GDM1 (cell line): Measurements from ENCODE around the gene CTCFL.

Source experiments
- DNase-seq: peaks from one replicate; lab custom pipeline; 2025; lab: John Stamatoyannopoulos, UW

CTCFL gene

GRCh38 chr20:57464642-57465211, 60.2 kb downstream of the CTCFL start:
- DNase-seq = no peak

GRCh38 chr20:57462781-57463180, 62.2 kb downstream of the CTCFL start:
- no peak for DNase-seq

GRCh38 chr20:57461726-57462125, 63.2 kb downstream of the CTCFL start:
- DNase-seq = no peak

- no peak for DNase-seq
These were observed 64.0 kb downstream of the CTCFL start for GRCh38 chr20:57460781-57461465.

- DNase-seq = no peak
These were observed 65.0 kb downstream of the CTCFL start for GRCh38 chr20:57459897-57460296.

GRCh38 chr20:57459278-57459677, 65.7 kb downstream of the CTCFL start:
- no peak for DNase-seq

- no peak for DNase-seq
These were observed 66.4 kb downstream of the CTCFL start for GRCh38 chr20:57458400-57459160.

- no peak for DNase-seq
These were observed 67.5 kb downstream of the CTCFL start for GRCh38 chr20:57457243-57458095.

GRCh38 chr20:57456116-57456515, 68.8 kb downstream of the CTCFL start:
- no peak for DNase-seq

GRCh38 chr20:57455386-57455785, 69.6 kb downstream of the CTCFL start:
- DNase-seq = no peak

GRCh38 chr20:57451795-57452661, 72.9 kb downstream of the CTCFL start:
- DNase-seq = peak; percentile 83

GRCh38 chr20:57451431-57451794, 73.5 kb downstream of the CTCFL start:
- DNase-seq = no peak

- DNase-seq = no peak
These were observed 74.0 kb downstream of the CTCFL start for GRCh38 chr20:57450931-57451330.

GRCh38 chr20:57450419-57450818, 74.5 kb downstream of the CTCFL start:
- DNase-seq = peak; percentile 73

- no peak for DNase-seq
These were observed 75.3 kb downstream of the CTCFL start for GRCh38 chr20:57449398-57450354.

- no peak for DNase-seq
These were observed 76.1 kb downstream of the CTCFL start for GRCh38 chr20:57448764-57449354.
